Measurements from ENCODE around the gene INTS6L. TPM values are rescaled to one million over a fixed set of nuclear protein-coding genes. Genes with fewer than 3 reads are reported as not detected.

Gene INTS6L
- polyA plus RNA-seq, 1 donor from 2014 or later: 57.1 TPM

DNA sequence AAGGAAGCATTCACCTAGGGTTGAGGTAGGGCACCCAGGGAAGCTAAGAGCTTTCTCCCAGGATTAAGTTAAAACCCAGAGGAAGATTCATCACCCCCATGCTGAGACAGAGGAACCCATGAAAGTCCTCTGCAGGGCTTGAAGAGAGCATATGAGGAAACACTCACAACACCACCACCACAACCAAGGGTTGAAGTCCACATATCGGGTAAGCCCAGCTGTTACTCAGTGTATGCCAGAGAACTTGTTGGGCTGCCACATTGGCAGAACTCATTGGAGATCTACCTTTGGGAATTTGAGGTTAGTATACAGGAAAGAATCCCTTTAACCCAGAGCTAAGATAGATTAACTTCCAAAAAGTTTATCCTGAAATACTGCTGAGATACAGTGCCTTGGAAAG, 75.1 kb downstream of the INTS6L start:
- no peaks in the 10 kb centered on the region for H3K36me3 ChIP-seq (ENCODE audit: insufficient read depth, low read length)
- no peak overlapping the region for H3K4me2 ChIP-seq (ENCODE audit: low read length)
- H3K27me3 ChIP-seq (ENCODE audit: insufficient read depth, low read depth, low read length): no peaks in the 10 kb centered on the region
- no peaks in the 10 kb centered on the region for H3K79me2 ChIP-seq (replicated peaks; ENCODE audit: insufficient read depth, low read length)
- no peak overlapping the region for H2AFZ ChIP-seq (ENCODE audit: low read depth, low read length)
- H3K9me2 ChIP-seq (ENCODE audit: insufficient read depth, low read length): no peaks in the 10 kb centered on the region
- no peaks in the 10 kb centered on the region for H3F3A ChIP-seq (ENCODE audit: insufficient read depth, low read length, poor library complexity, severe bottlenecking)
- H3K4me3 ChIP-seq (ENCODE audit: low read length): no peak overlapping the region
- H3K9me3 ChIP-seq (ENCODE audit: low read length): no peaks in the 10 kb centered on the region
- TF ChIP-seq POLR2AphosphoS5 (IDR thresholded peaks at IDR 0.05) (no peak), EP300 (conservative IDR thresholded peaks at IDR 0.05; ENCODE audit: poor library complexity, severe bottlenecking) (no peak), RAD21 (conservative IDR thresholded peaks at IDR 0.05) (no peak), EZH2 (IDR thresholded peaks at IDR 0.05; ENCODE audit: borderline replicate concordance, insufficient read depth, low read length, poor library complexity, severe bottlenecking) (no peak), MXI1 (conservative IDR thresholded peaks at IDR 0.05; ENCODE audit: poor library complexity, severe bottlenecking) (no peak), TAF1 (IDR thresholded peaks at IDR 0.05; ENCODE audit: low read depth) (no peak), SMC3 (conservative IDR thresholded peaks at IDR 0.05; ENCODE audit: poor library complexity) (no peak)
- TF ChIP-seq, protein P1, sequence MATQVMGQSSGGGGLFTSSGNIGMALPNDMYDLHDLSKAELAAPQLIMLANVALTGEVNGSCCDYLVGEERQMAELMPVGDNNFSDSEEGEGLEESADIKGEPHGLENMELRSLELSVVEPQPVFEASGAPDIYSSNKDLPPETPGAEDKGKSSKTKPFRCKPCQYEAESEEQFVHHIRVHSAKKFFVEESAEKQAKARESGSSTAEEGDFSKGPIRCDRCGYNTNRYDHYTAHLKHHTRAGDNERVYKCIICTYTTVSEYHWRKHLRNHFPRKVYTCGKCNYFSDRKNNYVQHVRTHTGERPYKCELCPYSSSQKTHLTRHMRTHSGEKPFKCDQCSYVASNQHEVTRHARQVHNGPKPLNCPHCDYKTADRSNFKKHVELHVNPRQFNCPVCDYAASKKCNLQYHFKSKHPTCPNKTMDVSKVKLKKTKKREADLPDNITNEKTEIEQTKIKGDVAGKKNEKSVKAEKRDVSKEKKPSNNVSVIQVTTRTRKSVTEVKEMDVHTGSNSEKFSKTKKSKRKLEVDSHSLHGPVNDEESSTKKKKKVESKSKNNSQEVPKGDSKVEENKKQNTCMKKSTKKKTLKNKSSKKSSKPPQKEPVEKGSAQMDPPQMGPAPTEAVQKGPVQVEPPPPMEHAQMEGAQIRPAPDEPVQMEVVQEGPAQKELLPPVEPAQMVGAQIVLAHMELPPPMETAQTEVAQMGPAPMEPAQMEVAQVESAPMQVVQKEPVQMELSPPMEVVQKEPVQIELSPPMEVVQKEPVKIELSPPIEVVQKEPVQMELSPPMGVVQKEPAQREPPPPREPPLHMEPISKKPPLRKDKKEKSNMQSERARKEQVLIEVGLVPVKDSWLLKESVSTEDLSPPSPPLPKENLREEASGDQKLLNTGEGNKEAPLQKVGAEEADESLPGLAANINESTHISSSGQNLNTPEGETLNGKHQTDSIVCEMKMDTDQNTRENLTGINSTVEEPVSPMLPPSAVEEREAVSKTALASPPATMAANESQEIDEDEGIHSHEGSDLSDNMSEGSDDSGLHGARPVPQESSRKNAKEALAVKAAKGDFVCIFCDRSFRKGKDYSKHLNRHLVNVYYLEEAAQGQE (IDR thresholded peaks at IDR 0.05; ENCODE audit: borderline replicate concordance): no peak
- TF ChIP-seq, protein P2, sequence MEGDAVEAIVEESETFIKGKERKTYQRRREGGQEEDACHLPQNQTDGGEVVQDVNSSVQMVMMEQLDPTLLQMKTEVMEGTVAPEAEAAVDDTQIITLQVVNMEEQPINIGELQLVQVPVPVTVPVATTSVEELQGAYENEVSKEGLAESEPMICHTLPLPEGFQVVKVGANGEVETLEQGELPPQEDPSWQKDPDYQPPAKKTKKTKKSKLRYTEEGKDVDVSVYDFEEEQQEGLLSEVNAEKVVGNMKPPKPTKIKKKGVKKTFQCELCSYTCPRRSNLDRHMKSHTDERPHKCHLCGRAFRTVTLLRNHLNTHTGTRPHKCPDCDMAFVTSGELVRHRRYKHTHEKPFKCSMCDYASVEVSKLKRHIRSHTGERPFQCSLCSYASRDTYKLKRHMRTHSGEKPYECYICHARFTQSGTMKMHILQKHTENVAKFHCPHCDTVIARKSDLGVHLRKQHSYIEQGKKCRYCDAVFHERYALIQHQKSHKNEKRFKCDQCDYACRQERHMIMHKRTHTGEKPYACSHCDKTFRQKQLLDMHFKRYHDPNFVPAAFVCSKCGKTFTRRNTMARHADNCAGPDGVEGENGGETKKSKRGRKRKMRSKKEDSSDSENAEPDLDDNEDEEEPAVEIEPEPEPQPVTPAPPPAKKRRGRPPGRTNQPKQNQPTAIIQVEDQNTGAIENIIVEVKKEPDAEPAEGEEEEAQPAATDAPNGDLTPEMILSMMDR (IDR thresholded peaks at IDR 0.05; ENCODE audit: poor library complexity, severe bottlenecking): no peak
- H4K20me1 ChIP-seq (ENCODE audit: insufficient read depth): no peaks in the 10 kb centered on the region
- no peak overlapping the region for H3K27ac ChIP-seq (ENCODE audit: low read length)
- H3K9ac ChIP-seq (ENCODE audit: low read length): no peak overlapping the region

DNA sequence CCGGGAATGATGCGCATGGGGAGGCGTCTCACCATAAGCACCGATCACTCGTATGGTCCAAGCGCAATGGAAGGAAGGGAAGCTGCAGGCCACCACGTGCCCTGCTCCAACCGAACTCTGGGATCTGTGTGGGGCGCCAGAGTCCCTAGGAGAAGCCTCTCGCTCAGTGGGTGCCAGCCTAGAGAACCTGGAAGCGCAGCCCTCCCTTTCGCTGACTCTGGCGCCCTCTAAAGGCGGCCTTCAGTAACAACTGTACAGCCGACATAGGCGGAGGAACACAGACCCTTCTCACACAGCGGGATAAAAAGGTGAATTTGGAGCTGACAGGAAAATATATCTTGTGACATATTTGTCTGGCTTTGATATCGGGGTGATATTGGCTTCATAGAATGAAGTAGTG, 76.0 kb downstream of the INTS6L start:
- Histone ChIP-seq H3K4me2 (ENCODE audit: low read length) (no peak overlapping the region), H3F3A (ENCODE audit: insufficient read depth, low read length, poor library complexity, severe bottlenecking) (no peaks in the 10 kb centered on the region), H3K4me3 (ENCODE audit: low read length) (no peak overlapping the region), H3K36me3 (ENCODE audit: insufficient read depth, low read length) (no peaks in the 10 kb centered on the region), H2AFZ (ENCODE audit: low read depth, low read length) (no peak overlapping the region), H3K27me3 (ENCODE audit: insufficient read depth, low read depth, low read length) (no peaks in the 10 kb centered on the region), H3K9me2 (ENCODE audit: insufficient read depth, low read length) (no peaks in the 10 kb centered on the region), H3K27ac (ENCODE audit: low read length) (no peak overlapping the region), H3K9ac (ENCODE audit: low read length) (no peak overlapping the region), H3K9me3 (ENCODE audit: low read length) (no peaks in the 10 kb centered on the region), H4K20me1 (ENCODE audit: insufficient read depth) (no peaks in the 10 kb centered on the region), H3K79me2 (replicated peaks; ENCODE audit: insufficient read depth, low read length) (no peaks in the 10 kb centered on the region)
- TF ChIP-seq SMC3 (conservative IDR thresholded peaks at IDR 0.05; ENCODE audit: poor library complexity): no peak
- TF ChIP-seq RAD21 (conservative IDR thresholded peaks at IDR 0.05): no peak
- TF ChIP-seq, protein P2 (IDR thresholded peaks at IDR 0.05; ENCODE audit: poor library complexity, severe bottlenecking): no peak
- TF ChIP-seq TAF1 (IDR thresholded peaks at IDR 0.05; ENCODE audit: low read depth): no peak
- no peak for TF ChIP-seq EZH2 (IDR thresholded peaks at IDR 0.05; ENCODE audit: borderline replicate concordance, insufficient read depth, low read length, poor library complexity, severe bottlenecking)
- no peak for TF ChIP-seq POLR2AphosphoS5 (IDR thresholded peaks at IDR 0.05)

Measured in neural cell (in vitro differentiated cells).